GM12878 (cell line): Measurements from ENCODE around the gene GALC.

Experiments used
- CREB1 ChIP-seq: IDR thresholded peaks from 2 replicates; pipeline ENCODE4 v1.6.1; 2012; ENCODE audit warnings: low read depth, mild to moderate bottlenecking, inconsistent platforms
- POLR2AphosphoS5 ChIP-seq: IDR thresholded peaks from 2 replicates; pipeline ENCODE4 v1.6.1; 2011; ENCODE audit warnings: mild to moderate bottlenecking, low read length, inconsistent platforms

DNA sequence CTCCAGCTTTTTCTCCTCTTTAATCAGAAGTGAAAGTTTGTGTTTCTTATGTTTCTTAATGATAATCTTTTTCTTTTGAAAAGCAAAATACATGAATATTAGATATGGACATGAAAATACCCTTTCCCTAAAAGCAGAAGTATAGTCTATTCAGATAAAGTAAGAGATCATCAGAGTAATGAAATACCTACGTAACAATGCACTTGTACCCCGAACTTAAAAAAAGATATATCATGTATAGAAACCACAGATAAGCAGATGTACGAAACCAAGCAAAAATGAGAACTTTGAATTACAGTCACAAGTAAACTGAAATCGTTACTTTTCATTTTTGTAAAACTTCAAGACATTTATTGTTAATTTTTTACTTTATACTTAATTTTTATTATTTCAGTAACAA lies 10.4 kb upstream of the GALC start:
- TF ChIP-seq CREB1: no peak
- no peak for TF ChIP-seq POLR2AphosphoS5
